Right kidney (tissue), 1 donor: ENCODE measurements around the gene NXN.
"Not testable (repeated sequence)": the region's sequence is repeated elsewhere in the genome, so short reads cannot be mapped to it uniquely, and the experiment has no call there.

Experiments used
- DNase-seq: peaks from one replicate; pipeline ENCODE4 v3.0.0-alpha.2; 2016

The NXN gene

GRCh38 chr17:826778-827177, 152.8 kb downstream of the NXN start:
- DNase-seq, result no peak

- DNase-seq, result no peak
Observed at GRCh38 chr17:825216-825615, 154.4 kb downstream of the NXN start.

GRCh38 chr17:824378-824777, 155.2 kb downstream of the NXN start:
- no peak for DNase-seq

- no peak for DNase-seq
Observed at GRCh38 chr17:823501-823902, 156.1 kb downstream of the NXN start.

- DNase-seq, result no peak
Observed at GRCh38 chr17:819251-819650, 160.3 kb downstream of the NXN start.

- DNase-seq, result no peak
Observed at GRCh38 chr17:814371-814770, 165.2 kb downstream of the NXN start.

GRCh38 chr17:812638-813204, 166.9 kb downstream of the NXN start:
- DNase-seq, result no peak

- peak; percentile 39 for DNase-seq
Observed at GRCh38 chr17:811051-811784, 168.4 kb downstream of the NXN start.

- no peak for DNase-seq
Observed at GRCh38 chr17:807523-808294, 171.9 kb downstream of the NXN start.

- no peak for DNase-seq
Observed at GRCh38 chr17:806781-807522, 172.6 kb downstream of the NXN start.

- no peak for DNase-seq
Observed at GRCh38 chr17:806346-806745, 173.2 kb downstream of the NXN start.

- not testable (repeated sequence) for DNase-seq
Observed at GRCh38 chr17:805886-806285, 173.7 kb downstream of the NXN start.

- DNase-seq, result no peak
Observed at GRCh38 chr17:804541-805435, 174.8 kb downstream of the NXN start.

GRCh38 chr17:802901-803881, 176.4 kb downstream of the NXN start:
- no peak for DNase-seq

- no peak for DNase-seq
Observed at GRCh38 chr17:802481-802880, 177.1 kb downstream of the NXN start.

GRCh38 chr17:801660-802059, 177.9 kb downstream of the NXN start:
- no peak for DNase-seq

- no peak for DNase-seq
Observed at GRCh38 chr17:800446-801242, 178.9 kb downstream of the NXN start.

- DNase-seq, result no peak
Observed at GRCh38 chr17:799261-799660, 180.3 kb downstream of the NXN start.

- DNase-seq, result no peak
Observed at GRCh38 chr17:798246-798645, 181.3 kb downstream of the NXN start.
